ENCODE measurements around the gene CDKL1.

The CDKL1 gene

GRCh38 chr14:50402965-50403364 is 6.3 kb upstream of the CDKL1 start:
- Histone ChIP-seq H3K36me3 (replicated peaks; ENCODE audit: low read depth, low read length) (no peaks in the 10 kb centered on the region), H3K9me3 (ENCODE audit: insufficient read depth, low read length) (no peaks in the 10 kb centered on the region), H2AFZ (ENCODE audit: low read depth, low read length) (no peak overlapping the region), H3K27me3 (ENCODE audit: low read depth, low read length) (no peaks in the 10 kb centered on the region), H3K4me2 (ENCODE audit: low read length) (no peak overlapping the region), H3K4me3 (ENCODE audit: low read length) (no peak overlapping the region), H4K20me1 (ENCODE audit: insufficient read depth, low read length) (no peaks in the 10 kb centered on the region), H3K79me2 (ENCODE audit: low read length) (no peaks in the 10 kb centered on the region), H3K4me1 (ENCODE audit: low read length) (peaks cover 11% of the 10 kb centered on the region), H3K9ac (ENCODE audit: low read length) (no peak overlapping the region), H3K27ac (ENCODE audit: low read length) (no peak overlapping the region)
- TF ChIP-seq EZH2phosphoT487 (IDR thresholded peaks at IDR 0.05; ENCODE audit: low read depth) (no peak), CTCF (IDR thresholded peaks at IDR 0.05; ENCODE audit: low read depth, low read length) (no peak)

DNA sequence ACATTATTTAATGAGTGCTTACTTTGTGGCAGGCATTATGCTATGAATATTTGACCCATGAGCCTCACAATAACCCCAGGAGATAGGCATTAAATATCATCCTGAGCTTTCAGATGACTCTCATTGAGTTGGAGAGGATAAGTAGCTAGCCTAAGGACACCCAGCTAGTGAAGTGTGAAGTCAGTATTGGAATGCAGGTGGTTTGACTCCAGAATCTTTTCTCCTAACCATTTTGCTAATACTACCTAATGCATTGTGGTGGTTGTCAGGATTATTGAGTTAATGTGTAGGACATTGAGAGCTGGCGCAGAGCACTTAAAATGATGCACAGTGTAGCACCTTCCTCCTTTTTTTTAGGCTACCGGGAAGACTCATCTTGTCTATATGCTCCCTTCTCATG is 3.8 kb upstream of the CDKL1 start:
- no peaks in the 10 kb centered on the region for H3K27me3 ChIP-seq (ENCODE audit: low read depth, low read length)
- TF ChIP-seq CTCF (IDR thresholded peaks at IDR 0.05; ENCODE audit: low read depth, low read length) (no peak), EZH2phosphoT487 (IDR thresholded peaks at IDR 0.05; ENCODE audit: low read depth) (no peak)
- no peak overlapping the region for H2AFZ ChIP-seq (ENCODE audit: low read depth, low read length)
- peaks cover 21% of the 10 kb centered on the region for H3K4me1 ChIP-seq (ENCODE audit: low read length)
- no peak overlapping the region for H3K27ac ChIP-seq (ENCODE audit: low read length)
- no peaks in the 10 kb centered on the region for H3K79me2 ChIP-seq (ENCODE audit: low read length)
- H3K4me3 ChIP-seq (ENCODE audit: low read length) = no peak overlapping the region
- no peak overlapping the region for H3K4me2 ChIP-seq (ENCODE audit: low read length)
- H3K36me3 ChIP-seq (replicated peaks; ENCODE audit: low read depth, low read length) = no peaks in the 10 kb centered on the region
- no peaks in the 10 kb centered on the region for H3K9me3 ChIP-seq (ENCODE audit: insufficient read depth, low read length)
- no peak overlapping the region for H3K9ac ChIP-seq (ENCODE audit: low read length)
- no peaks in the 10 kb centered on the region for H4K20me1 ChIP-seq (ENCODE audit: insufficient read depth, low read length)

- no peak overlapping the region for H3K4me2 ChIP-seq (ENCODE audit: low read length)
Observed at GRCh38 chr14:50399251-50400032, 2.8 kb upstream of the CDKL1 start.

GRCh38 chr14:50398189-50398580 is 1.5 kb upstream of the CDKL1 start:
- no peak overlapping the region for H3K4me2 ChIP-seq (ENCODE audit: low read length)
- H3K36me3 ChIP-seq (replicated peaks; ENCODE audit: low read depth, low read length) = no peaks in the 10 kb centered on the region
- H4K20me1 ChIP-seq (ENCODE audit: insufficient read depth, low read length) = no peaks in the 10 kb centered on the region
- peaks cover 29% of the 10 kb centered on the region for H3K4me1 ChIP-seq (ENCODE audit: low read length)
- H3K9me3 ChIP-seq (ENCODE audit: insufficient read depth, low read length) = no peaks in the 10 kb centered on the region
- TF ChIP-seq CTCF (IDR thresholded peaks at IDR 0.05; ENCODE audit: low read depth, low read length) = no peak
- TF ChIP-seq EZH2phosphoT487 (IDR thresholded peaks at IDR 0.05; ENCODE audit: low read depth) = no peak
- no peak overlapping the region for H3K4me3 ChIP-seq (ENCODE audit: low read length)
- H3K9ac ChIP-seq (ENCODE audit: low read length) = no peak overlapping the region
- no peaks in the 10 kb centered on the region for H3K79me2 ChIP-seq (ENCODE audit: low read length)
- no peak overlapping the region for H3K27ac ChIP-seq (ENCODE audit: low read length)
- H2AFZ ChIP-seq (ENCODE audit: low read depth, low read length) = no peak overlapping the region
- H3K27me3 ChIP-seq (ENCODE audit: low read depth, low read length) = no peaks in the 10 kb centered on the region

More at GRCh38 chr14:50399251-50400032, 2.8 kb upstream of the CDKL1 start:
- Histone ChIP-seq H3K9ac (ENCODE audit: low read length) (no peak overlapping the region), H3K4me1 (ENCODE audit: low read length) (peaks cover 25% of the 10 kb centered on the region), H3K36me3 (replicated peaks; ENCODE audit: low read depth, low read length) (no peaks in the 10 kb centered on the region), H2AFZ (ENCODE audit: low read depth, low read length) (no peak overlapping the region), H4K20me1 (ENCODE audit: insufficient read depth, low read length) (no peaks in the 10 kb centered on the region), H3K4me3 (ENCODE audit: low read length) (no peak overlapping the region), H3K27ac (ENCODE audit: low read length) (no peak overlapping the region), H3K27me3 (ENCODE audit: low read depth, low read length) (no peaks in the 10 kb centered on the region), H3K79me2 (ENCODE audit: low read length) (no peaks in the 10 kb centered on the region), H3K9me3 (ENCODE audit: insufficient read depth, low read length) (no peaks in the 10 kb centered on the region)
- TF ChIP-seq CTCF (IDR thresholded peaks at IDR 0.05; ENCODE audit: low read depth, low read length) (no peak), EZH2phosphoT487 (IDR thresholded peaks at IDR 0.05; ENCODE audit: low read depth) (no peak)
